ENCODE data around the gene FAAP20.

The FAAP20 gene

DNA sequence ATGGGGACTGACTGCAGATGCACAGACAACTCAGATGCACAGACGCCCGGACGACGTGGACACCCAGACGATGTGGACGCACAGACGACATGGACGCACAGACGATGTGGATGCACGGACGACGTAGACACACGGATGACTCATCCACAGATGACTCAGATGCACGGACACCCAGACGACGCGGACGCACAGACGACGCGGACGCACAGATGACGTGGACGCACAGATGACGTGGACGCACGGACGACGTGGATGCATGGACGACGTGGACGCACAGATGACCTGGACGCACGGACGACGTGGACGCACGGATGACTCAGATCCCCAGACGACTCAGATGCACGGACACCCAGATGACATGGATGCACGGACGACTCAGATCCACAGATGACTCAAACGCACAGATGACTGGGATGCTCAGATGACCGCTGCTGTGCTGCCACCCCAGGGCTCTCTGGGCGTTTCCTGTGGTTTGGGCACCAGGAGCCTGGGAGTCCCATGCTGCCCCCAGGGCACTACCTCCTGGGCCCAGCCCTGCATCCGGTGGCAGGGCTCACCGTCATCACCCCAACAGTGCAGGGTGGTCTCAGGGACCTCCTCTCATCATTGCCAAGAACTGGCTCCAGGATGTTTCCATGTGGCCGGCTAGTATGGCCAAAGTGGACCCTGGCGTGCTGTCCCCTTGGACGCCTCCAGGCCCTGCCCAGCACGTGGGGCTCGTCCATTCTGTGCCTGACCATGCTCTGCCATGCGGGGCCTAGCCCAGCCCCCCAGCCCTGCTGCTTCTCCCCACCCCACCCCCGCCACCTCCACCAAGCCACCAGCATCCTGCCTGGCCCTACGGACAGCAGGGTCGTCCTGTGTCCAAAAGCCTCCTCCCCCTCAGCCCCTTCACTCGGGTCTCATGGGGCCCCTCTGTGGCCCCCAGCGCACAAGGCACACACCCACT lies 14.0 kb downstream of the FAAP20 start:
- no peak overlapping the region for H3K4me3 ChIP-seq (ENCODE audit: low read depth, low read length)
- DNase-seq (ENCODE audit: low read depth), result no peak
- no peak for TF ChIP-seq CTCF (IDR thresholded peaks at IDR 0.05; ENCODE audit: low read depth, low read length, missing control alignments)

DNA sequence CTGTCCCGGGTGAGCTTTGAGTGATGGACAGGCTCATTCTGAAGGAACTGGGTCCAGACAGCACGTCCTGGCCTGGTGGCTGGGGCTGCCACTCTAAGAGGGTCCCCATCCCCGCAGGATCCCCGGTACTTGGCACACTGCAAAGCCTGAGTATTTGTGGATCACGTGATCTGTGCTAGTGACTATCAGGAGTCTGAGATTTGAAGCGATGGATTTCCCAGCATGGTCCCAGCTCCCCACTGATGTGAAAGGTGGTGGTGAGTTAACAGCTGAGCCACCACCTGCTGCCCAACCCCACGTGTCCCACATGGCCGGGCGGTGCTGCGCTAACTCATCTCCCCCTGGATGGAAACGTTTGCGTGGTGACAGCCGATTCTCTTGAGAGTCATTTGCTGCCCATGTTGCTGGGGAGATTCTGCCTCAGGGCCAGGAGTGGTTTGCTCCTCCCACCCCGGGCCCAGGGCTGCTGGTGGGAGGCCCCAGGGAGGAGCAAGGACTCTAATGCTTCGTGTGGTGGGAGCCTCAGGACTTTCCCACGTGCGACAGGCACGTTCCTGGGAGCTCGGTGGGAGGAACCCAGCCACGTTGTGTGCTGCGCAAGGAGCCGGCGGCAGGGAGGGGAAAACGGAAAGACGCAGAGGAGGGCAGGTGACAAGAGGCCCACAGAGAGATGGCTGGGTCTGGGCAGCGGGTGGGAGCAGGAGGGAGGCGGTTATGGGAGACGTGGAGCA lies 15.1 kb downstream of the FAAP20 start:
- no peak for TF ChIP-seq CTCF (IDR thresholded peaks at IDR 0.05; ENCODE audit: low read depth, low read length, missing control alignments)
- H3K4me3 ChIP-seq (ENCODE audit: low read depth, low read length), result no peak overlapping the region
- no peak for DNase-seq (ENCODE audit: low read depth)

DNA sequence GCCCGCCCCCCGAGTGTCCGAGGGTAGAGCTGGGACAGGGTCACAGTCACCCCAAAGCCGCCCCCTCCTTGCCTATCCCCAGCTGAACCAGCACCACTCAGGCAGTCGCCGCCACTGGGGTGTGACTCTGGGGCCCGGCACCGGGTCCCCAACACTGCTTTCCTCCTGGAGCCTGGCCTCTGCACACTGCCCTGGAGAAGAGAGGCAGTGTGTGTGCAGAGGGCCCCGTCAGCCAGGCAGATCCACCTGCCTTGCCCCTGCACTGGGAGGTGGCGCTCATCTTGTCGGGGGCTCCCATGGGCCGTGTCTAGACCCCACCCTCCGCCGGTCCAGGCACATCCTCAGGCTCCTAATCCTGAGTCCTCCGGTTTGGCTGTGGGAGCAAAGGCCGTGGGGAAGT lies 15.7 kb downstream of the FAAP20 start:
- no peak for TF ChIP-seq CTCF (IDR thresholded peaks at IDR 0.05; ENCODE audit: low read depth, low read length, missing control alignments)
- H3K4me3 ChIP-seq (ENCODE audit: low read depth, low read length), result no peak overlapping the region

DNA sequence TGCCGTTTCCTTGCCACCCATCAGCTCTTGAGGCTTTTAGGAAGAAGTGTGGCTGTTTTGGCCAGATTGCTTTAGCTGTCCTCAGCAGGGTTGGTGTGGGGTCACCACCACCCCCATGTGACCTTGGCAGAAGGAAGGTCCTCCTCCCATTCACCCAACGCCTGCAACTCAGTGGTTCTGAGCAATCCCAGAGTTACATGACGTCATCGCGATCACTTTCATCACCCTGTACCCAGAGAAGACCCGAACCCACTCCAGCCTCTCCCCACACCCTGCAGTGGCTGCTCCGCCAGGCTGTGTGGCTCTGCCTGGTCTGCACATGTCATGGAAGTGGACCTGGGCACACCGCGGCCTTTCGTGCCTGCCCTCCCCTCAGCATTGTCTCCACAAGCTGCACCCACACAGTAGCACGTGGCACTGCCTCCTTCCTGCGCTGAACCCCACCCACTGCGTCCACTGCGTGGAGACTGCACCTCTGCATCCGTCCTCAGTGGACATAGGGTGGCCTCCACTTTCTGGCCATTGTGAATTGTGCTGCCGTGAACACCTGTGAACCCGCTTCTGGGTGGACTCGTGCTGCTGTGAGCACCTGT lies 16.5 kb downstream of the FAAP20 start:
- DNase-seq (ENCODE audit: low read depth), result no peak
- no peak for TF ChIP-seq CTCF (IDR thresholded peaks at IDR 0.05; ENCODE audit: low read depth, low read length, missing control alignments)
- no peak overlapping the region for H3K4me3 ChIP-seq (ENCODE audit: low read depth, low read length)

More for the DNA sequence above, 15.7 kb downstream of the FAAP20 start:
- no peak for DNase-seq (ENCODE audit: low read depth)

DNA sequence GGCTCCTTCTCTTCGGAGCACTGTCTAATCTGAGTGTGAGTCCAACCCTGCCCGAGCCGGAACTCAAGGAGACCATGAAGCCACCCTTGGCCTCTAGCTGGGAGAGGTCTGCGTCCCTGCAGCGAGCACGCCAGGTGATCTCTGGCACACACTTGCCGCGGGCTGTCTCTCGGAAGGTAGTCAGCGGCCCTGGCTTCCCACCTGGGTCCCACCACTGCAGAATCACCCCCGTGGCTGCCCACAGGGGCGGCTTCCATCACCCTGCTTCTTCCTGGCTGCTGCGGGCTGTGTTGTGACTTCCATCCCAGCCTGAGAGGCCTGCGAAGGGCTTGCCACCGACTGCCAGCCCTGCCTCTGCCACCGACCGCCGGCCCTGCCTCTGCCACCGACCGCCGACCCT lies 17.0 kb downstream of the FAAP20 start:
- no peak overlapping the region for H3K4me3 ChIP-seq (ENCODE audit: low read depth, low read length)
- no peak for DNase-seq (ENCODE audit: low read depth)
- no peak for TF ChIP-seq CTCF (IDR thresholded peaks at IDR 0.05; ENCODE audit: low read depth, low read length, missing control alignments)

GRCh38 chr1:2176615-2177014 lies 18.0 kb downstream of the FAAP20 start:
- TF ChIP-seq CTCF (IDR thresholded peaks at IDR 0.05; ENCODE audit: low read depth, low read length, missing control alignments), result no peak
- H3K4me3 ChIP-seq (ENCODE audit: low read depth, low read length), result no peak overlapping the region
- DNase-seq (ENCODE audit: low read depth), result no peak

Data from GM12864 (cell line).